HUDEP-2 (cell line): ENCODE results near the gene DDX3X.
"Not testable (repeated sequence)": the region's sequence is repeated elsewhere in the genome, so short reads cannot be mapped to it uniquely, and the experiment has no call there.

Experiments used
- DNase-seq, 76 experiments: peaks; one replicate each; lab custom pipeline; 2025; ENCODE audit not compliant: unreplicated experiment in 76 of 76; lab: John Stamatoyannopoulos, UW

The DDX3X gene

DNA sequence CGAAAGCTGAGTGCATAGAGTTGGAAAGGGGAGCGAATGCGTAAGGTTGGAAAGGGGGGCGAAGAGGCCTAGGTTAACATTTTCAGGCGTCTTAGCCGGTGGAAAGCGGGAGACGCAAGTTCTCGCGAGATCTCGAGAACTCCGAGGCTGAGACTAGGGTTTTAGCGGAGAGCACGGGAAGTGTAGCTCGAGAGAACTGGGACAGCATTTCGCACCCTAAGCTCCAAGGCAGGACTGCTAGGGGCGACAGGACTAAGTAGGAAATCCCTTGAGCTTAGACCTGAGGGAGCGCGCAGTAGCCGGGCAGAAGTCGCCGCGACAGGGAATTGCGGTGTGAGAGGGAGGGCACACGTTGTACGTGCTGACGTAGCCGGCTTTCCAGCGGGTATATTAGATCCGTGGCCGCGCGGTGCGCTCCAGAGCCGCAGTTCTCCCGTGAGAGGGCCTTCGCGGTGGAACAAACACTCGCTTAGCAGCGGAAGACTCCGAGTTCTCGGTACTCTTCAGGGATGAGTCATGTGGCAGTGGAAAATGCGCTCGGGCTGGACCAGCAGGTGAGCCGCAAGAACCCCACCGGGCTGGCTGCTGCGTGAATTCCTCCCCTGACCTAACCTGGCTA, at the start of gene DDX3X:
Gene DDX3X, plus strand, starts transcription at position 419 of the 619 bp plus-strand sequence. Its CDS starts 91 bp downstream, at position 510.
- DNase-seq, result peak in 74 of 76 experiments; percentile 2 to 80 (median 60)

DNA sequence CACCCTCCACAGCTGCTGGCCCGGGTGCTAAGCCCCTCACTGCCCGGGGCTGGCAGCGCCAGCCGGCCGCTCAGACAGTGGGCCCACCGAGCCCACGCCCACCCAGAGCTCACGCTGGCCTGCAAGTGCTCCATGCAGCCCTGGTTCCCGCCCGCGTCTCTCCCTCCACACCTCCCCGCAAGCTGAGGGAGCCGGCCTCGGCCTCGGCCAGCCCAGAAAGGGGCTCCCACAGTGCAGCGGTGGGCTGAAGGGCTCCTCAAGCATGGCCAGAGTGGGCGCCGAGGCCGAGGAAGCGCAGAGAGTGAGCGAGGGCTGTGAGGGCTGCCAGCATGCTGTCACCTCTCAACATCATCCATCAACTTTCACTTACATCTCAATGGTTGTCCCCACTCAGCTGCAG, 48.0 kb upstream of the DDX3X start:
- not testable (repeated sequence) for DNase-seq

DNA sequence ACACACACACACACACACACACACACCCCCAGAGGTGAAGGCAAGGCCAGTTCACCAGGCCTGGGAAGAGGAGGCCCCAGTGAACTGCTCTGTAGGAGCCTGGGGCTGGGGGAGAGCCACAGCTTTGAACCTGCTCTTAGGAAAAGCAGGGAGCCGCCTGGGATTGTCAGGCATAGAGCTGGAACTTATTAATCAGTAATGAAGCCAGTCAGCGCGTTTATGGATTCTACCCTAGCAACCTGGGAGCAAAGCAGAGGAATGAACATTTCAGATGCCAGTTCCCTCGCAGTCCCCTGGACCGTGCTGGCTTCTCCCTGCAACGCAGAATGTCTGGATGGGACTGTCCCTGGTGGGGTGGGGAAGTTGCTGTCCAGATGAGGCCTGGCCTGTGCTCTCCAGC, 45.3 kb upstream of the DDX3X start:
- no peak for DNase-seq

DNA sequence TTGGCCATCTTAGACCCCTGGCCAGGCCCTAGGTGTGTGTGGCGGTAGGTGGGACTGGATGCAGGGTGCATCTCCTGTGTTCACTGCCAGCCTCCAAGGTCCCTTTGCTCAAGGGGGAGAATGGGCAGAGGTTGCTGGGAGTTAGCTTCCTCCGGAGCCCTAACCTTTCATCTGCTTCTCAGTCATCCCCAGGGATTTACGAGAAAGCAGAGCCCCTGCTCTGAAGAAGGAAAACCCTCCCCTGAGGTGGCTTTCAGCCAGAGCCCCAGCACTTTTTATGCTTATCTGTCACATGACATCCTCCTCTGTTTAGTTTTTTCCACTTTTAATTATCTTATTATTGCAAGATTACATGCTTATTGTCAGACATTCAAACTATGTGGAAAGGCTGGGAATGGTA, 44.9 kb upstream of the DDX3X start:
- DNase-seq, result no peak

DNA sequence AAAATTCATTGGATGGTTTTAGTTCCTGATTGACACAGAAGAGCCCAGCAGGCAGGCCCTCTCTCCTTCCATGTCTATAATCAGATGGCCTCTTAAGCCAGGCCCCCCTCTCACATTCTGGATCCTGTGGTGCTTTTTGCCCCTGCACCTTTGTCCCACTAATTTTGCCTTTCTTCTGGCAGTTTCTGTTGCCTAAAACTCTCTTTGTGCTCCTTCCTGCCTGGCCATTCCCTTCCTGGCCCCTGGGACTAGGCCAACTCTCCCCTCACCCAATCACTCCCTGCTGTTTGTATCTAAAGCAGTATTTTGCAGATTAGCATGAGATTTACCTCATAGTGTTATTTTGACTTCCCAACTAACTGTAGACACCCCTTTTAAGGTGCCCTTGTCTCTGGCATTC, 42.7 kb upstream of the DDX3X start:
- DNase-seq, result no peak

DNA sequence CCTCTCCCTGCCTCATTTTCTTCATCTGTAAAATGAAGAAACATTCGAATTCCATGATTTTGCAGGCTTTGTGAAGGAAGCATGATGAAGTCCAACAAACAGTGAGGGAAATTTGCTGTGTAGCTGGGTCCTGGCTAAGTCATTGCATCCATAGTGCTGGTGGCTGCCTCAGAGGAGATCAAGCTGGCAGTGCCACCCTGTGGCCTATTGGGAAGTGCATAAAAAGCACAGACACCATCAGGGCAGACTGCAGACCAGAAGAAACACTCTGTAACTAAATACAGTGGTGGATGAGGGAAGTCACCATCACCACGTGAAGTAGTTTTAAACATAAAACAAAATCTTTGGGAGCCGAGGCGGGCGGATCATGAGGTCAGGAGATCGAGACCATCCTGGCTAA, 40.7 kb upstream of the DDX3X start:
- DNase-seq, result peak in 8 of 76 experiments; percentile 0 to 23 (median 2)

DNA sequence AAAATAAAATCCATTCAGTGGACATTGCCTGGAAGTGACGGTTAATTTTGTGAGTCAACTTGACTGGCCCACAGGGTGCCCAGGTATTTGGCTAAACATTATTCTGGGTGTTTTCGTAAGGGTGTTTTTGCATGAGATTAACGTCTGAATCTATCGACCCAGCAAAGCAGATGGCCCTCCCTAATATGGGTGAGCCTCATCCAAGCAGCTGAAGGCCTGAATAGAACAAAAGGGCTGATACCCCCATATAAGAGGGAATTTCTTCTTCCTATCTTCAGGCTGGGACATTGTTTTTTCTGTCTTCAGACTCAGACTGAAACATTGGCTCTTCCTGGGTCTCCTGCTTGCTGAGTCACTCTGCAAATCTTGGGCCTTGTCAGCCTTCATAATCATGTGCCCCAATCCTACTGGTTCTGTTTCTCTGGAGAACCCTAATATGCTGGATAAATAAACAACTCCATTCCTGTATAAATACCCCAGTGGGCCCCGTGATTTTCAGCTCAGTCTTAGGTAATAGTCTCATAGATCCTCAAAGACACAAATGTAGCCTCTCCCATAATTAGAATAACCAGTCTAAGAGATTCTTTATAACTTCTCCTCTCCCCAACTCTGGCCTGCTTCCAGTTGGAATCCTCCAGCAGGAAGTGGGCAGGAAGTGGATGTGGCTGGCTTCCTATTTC, 33.1 kb upstream of the DDX3X start:
- DNase-seq, result no peak

DNA sequence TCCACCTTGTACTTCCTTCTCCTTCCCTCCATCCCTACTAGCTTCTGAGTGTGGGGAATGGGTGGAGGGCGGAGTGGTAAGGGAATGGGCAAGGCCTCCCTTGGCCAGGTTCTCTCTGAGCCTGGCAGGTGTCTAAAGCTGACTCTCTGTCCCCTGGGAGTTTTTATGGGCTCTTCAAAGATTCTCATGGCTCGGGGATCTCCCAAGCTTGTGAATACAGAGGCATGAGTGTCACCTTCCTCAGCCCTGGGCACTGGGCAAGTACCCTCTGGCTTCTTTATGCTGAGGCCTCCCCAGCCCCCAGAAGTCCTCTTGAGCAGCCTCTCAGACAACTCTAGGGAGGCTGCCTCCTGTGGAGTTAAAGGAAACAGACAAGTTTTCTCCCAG, 32.5 kb upstream of the DDX3X start:
- DNase-seq, result no peak

DNA sequence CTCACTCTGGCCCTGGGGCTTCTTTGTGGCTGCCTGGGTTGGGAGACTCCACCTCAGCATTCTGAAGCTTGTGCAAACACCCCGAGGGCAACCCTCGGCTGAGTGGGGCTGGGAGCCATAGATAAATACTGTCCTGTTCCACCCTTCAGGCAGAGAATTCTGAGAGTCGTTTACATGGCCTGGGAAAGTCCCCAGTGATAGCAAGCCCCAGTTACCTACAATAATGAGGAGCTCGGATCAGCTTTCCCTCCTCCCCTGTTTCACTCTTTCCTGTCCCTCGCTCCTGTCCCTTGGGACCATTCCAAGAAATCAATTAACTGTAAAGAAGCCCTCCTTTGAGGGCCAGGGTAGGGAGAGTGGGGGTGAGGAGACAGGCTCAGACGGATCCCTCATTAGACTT, 31.6 kb upstream of the DDX3X start:
- peak in 5 of 76 experiments; percentile 0 to 5 (median 1) for DNase-seq

DNA sequence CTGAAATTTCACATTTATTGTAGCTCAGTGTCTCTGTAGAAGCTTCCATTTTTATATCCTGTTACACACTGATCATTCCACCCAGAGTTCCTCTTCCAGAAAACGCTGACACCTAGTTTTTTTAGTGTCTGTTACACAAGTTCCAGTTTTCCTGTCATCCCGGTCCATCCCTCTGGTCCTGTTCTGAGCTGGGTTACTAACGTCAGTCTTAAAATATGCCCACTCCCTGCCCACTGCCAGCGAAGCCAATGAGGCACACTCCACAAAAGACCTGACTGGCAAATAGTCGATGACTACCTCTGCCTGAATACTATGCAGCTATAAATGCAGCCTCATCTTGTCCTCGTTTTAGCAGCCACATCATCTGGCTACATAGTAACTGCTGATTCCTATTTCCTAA, 30.9 kb upstream of the DDX3X start:
- no peak for DNase-seq

DNA sequence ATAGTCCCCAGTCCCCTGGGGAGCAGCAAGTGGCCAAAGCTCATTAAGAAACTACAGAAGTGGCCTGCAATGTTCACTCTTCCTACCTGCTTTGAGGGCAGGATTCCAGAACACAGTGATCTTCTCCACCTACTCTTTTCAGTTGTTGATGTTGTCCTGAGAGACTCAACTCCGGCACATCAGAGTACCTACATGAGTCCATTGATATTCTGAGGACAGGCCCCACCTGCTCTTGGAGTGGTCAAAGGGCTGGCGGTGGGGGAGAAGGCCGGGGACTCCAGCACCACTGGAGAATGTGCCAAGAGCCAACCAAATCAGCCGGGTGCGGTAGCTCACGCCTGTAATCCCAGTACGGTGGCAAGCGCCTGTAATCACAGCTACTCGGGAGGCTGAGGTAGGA, 29.8 kb upstream of the DDX3X start:
- no peak for DNase-seq

DNA sequence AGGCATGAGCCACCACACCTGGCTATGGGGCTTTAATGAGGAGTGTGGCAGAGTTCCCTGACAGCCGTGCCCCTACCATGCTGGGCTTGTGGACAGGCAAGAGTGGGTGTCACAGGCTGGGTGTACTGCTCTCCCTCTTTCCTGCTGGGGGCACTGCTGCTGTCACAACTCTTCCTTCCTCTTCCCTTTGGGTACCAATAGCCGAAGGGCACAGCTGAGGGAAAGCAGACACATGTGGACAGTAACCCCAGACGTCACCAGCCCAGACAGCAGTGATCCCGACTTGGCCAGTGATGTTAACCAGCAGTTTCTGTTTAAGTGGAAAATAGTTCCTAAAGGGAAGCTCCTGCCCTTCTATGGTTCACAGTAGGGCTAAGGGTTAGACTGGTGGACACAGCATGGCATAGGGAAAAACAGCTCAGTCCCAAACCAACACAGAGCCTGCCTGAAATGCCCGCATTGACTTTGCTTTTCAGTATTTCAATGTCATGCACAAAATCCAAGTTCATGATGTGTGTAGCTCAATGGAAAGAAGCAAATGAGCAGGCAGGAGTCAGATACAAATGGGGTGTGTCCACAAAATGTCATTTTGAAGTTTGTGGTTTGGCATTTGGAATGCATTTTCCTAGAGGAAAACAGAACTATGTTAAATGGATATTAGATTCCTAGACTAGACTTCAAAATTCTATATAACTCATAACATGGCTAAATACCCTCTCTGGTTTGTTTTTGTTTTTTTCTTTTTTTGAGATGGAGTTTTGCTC, 24.9 kb upstream of the DDX3X start:
- no peak for DNase-seq

DNA sequence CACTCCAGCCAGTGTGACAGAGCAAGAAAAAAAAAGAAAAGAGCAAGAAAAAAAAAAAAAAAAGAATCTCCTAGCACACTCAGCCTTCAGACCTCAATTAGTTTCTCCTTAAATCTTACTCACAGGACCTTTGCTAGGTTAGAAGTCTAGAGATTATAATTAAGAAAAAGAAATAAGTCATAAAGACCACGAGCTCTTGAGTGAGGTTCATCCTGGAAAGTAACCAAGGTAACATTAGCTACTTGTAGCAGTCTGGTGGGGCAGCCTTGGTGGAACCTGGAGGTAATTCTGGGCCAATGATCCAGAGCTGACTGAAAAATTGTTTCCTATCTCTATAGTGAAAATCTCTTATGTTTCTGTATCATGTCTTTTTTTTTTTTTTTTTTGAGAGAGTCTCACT, 21.2 kb upstream of the DDX3X start:
- DNase-seq, result no peak

DNA sequence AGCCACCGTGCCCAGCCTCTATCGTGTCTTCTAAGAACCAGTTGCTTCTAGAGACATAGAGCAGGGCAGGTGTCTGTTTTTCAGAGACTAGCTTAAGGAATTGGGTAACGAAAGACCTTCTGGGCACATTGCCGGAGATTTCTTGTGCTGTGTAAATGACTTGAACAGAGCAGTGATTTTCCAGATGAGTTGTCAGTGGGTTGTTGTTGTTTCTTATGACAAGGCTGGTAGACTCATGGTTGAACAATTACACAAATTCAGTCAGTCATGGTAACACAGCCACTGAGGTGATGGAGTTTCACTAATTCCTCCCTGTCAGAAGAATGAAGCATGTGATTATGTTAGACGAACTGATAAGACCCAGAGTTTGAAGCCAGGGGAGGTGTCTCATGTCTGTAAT, 20.5 kb upstream of the DDX3X start:
- DNase-seq, result no peak

DNA sequence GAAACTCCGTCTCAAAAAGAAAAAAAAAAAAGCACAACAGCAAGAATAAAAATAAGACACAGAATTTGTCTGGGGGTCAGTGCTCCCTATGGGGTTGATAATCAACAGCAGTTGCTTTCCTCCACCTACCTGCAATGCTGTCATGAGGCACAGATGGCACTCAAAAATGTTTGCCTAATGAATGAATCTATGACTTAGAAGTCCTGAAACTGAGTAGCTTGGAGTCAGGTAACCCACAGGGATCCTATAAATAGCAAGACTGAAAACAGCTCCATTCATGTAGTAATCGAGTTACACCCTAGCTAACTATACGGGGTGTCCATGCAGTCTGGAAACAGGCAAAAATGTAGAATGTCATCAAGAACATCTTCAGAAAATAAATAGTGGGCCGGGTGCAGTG, 19.8 kb upstream of the DDX3X start:
- DNase-seq, result no peak

DNA sequence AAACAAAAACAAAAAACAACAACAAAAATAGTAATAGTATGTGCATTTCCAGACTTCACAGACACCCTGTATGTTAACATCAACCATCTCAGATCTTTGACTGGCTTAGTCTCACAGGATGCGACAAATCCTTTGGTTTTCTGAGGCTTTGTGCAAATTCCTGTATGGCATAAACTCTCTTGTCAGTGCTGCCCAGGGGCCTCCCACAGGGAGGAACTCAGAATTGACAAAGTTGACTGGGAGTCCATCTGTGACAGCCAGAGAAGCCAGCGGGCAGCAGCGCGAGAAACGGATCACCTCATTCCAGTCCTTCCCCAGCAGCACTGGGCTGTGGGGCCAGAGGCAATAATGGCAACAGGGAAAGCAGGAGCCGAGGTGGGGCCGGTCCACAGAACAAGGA, 19.1 kb upstream of the DDX3X start:
- DNase-seq, result no peak

DNA sequence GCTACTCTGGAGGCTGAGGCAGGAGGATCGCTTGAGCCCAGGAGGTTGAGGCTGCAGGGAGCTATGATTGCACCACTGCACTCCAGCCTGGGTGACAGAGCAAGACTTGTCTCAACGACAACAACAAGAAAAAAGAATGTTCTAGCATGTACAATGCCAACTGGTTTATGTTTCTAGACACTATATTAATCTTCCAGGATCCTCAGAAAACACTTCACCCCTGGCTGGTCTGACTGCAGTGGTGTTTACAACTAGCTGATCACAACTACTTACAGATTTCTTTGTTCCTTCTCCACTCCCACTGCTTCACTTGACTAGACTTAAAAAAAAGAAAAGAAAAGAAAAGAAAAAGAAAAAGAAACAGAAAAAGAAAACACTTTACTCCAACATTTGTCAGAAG, 17.7 kb upstream of the DDX3X start:
- DNase-seq, result not testable (repeated sequence)

DNA sequence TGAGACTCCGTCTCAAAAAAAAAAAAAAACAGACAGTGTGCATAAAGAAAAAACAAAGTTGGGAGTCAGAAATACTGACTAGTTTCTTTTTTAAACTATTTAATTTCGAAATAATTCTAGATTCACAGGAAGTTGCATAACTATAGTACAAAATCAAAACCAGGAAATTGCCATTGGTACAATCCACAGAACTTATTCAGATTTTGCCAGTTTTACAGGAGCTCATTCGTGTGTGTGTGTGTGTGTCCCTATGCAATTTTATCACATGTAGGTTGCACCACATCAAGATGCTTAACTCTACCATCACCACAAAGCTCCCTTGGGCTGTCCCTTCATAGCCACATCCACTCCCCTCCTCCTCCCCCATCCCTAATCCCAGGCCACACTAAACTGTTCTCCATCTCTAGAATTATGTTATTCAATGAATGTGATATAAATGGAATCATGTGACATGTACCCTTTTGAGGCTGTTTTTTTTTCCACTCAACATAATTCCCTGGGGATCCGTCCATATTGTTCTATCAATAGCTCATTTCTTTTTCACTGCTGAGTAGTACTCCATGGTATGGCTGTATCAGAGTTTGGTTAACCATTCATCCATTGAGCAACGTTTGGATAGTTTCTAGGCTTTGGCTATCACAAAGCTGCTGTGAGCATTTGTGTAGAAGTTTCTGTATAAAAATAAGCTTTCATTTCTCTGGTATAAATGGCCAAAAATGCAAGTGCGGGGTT, 16.3 kb upstream of the DDX3X start:
- no peak for DNase-seq

DNA sequence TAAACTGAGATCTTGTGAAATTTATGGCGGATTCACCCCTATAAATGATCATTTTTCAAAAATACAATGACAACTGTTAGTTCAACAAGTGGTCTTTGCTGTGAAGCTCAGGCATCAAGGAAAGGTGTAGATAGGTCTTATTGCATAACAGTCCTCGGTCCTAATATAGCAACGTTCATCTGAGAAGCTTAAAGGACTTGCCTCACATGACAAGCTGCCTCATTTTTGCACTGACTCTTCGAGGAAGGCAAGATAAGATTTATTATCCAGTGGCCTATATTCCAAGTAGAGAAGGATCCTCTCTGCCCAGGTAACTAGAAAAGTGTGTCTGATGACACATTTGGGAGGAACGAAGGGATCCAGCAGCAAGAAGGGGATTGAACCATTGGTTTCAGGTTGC, 13.6 kb upstream of the DDX3X start:
- no peak for DNase-seq

DNA sequence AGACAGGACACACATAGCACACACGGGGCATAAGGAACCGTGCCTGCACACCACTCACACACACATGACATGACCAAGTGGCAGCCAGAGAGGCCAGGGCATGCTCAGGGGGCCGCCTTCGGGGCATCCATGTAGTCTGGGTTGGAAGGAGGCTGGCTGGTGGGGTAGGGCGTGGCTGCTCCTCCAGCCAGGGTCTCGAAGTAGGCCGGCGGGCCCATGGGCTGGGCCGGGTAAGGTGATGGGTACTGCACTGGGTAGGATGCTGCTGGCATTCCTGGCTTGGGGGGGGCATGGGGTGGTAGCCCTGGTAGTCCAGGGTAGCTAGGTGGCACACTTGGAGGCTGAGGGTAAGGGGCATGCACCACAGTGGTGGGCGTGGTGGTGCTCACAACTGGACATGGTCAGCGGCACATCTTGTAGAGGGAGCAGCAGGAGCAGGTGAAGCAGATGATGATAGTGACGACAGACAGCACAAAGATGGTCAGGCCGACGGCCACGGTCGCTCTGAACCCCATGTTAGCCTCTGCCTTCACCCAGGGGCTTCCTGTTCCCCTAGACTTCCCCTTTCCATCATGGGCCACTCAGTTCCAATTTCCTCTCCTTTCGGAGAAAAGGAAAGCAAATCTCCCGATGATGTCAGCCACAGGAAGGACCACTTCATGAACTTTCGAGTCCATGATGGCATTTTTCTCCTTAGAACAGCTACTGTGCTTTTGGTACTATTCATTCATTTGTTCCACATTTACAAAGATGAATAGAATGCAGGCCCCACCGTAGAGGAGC, 10.9 kb upstream of the DDX3X start:
- no peak for DNase-seq
